Middle frontal gyrus (tissue), 1 donor: Measurements from ENCODE around the gene RUNX1.

Experiments
- DNase-seq: peaks from one replicate; pipeline ENCODE4 v3.0.0-alpha.2; 2015; ENCODE audit warnings: low spot score; ENCODE audit errors: extremely low spot score

Gene RUNX1

DNA sequence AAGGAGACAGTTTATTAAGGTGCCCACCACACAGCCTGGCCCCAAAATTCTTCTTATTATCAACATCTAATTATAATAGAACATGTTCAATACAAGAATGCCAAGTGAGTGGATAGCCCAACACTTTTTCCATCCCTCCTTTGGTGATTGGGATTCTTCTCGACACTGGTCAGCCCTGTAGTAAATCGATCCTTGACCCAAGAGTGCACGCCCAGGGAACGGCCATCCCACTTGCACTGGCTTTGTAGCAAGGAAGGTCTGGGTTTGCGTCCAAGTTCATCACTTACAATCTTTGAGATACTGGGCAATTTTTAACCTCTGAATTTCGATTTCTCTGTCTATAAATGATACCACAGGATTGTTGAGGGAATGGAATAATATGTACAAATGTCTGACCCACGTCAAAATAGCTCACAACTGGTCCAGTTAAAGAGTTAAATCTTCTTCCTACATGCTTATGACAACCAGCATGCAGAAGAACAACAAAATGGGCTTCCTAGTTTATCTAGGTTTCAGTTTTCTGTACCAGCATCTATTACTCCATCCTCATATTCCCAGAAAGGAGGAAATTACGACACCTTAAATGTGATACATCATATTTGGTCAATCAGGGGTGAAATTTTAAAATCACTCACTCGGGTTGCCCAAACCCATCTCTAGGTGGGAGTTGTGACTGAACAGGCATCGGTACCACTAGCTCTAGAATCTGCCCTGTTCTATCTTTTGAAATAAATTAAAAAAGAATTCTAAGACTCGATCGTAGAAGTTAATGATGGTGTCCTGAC, 218.5 kb downstream of the RUNX1 start:
- DNase-seq: no peak

DNA sequence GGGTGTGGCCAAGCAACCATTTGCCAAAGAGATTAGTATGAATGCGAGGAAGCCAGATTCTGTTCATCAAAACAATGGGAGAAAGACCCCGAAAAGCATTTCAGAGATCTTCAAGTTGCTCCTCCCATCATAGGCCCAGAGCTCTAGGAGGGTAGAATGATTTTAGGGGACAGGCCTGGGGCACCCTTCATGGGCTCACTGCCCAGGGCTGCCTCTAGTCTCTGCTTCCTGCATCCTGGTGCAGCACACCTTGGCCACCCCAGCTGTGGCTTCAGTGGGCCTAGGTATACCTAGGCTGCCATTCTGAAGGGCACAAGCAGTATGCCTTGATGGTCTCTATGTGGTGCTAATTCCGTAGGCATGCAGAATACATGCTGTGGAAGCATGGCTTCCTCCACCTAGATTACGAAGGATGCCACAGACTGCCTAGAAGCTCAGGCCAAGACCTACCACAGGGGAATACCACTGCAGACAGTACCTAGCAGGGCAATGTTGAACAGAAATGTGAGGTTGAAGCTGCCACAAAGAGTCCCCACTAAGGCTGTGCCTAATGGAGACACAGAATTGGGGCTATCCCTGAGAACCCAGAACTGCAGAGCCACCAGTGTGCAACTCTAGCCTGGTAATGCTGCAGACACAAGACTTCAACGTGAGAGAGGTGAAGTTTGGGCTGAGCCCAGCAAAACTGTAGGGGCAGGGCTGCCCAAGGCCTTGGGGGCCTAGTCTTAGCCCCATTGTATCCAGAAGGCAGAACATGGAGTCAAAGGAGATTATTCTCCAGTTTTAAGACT, 221.5 kb downstream of the RUNX1 start:
- no peak for DNase-seq

- DNase-seq: no peak
Observed at GRCh38 chr21:34826836-34827235, 222.3 kb downstream of the RUNX1 start.

DNA sequence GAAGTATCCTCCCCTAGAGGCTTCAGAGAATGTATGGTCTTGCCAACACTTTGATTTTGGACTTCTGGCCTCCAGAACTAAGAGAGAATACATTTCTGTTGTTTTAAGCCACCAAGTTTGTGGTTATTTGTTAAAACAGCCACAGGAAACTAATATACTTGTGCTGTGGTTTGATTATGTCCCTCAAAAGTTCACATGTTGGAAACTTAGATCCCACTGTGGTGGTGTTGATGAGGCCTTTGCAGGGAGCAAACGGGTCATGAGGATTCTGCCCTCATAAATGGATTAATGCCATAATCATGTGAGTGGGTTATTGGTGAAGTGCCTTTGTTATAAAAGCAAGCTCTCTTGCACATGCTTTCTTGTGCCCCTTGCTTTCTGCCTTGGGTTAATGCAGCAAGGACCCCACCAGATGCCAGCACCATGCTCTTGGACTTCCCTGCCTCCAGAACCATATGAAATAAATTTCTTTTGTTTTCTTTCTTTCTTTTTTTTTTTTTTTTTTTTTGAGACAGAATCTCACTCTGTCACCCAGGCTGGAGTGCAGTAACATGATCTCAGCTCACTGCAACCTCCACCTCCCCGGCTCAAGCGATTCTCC, 223.1 kb downstream of the RUNX1 start:
- no peak for DNase-seq

- no peak for DNase-seq
Observed at GRCh38 chr21:34825101-34825500, 224.0 kb downstream of the RUNX1 start.

GRCh38 chr21:34824314-34824713, 224.8 kb downstream of the RUNX1 start:
- no peak for DNase-seq

GRCh38 chr21:34822942-34823341, 226.2 kb downstream of the RUNX1 start:
- no peak for DNase-seq

DNA sequence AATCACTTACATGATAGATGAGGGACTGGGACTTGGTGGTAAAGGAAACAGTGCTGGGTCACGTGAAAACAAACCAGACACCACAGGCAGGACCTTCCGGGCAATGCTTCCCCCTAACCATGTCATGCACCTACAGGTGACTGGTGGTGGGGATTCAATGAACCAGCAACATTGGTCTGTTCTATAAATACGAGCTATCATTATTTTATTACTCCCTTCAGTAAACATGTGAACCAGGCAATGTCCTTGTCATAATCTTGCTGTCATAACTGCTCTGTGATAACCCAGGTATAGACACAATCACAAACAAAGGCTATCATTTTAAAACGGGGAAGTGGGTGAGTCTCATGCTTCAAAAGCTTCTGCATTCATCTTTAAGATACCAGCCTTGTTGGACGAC, 226.9 kb downstream of the RUNX1 start:
- DNase-seq: no peak

DNA sequence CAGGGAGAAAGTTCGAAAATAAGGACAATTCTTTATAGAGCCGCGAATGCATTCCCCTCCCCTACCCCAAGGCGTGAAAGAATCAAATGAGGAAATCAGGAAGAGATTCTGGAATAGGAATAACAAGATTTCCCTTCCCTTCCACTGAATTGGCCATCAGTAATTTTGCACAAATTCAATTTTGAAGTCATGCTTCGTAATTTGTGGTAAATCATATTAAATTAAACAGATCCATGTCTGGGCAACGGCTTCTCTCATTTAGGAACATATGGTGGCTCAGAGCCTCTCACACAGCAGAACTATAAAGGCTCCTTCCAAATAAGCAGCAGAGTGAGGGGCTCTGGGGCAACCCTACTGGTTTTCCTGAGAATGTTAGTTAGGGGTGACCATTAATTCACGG, 227.4 kb downstream of the RUNX1 start:
- DNase-seq: no peak

- no peak for DNase-seq
Observed at GRCh38 chr21:34820051-34820450, 229.1 kb downstream of the RUNX1 start.

DNA sequence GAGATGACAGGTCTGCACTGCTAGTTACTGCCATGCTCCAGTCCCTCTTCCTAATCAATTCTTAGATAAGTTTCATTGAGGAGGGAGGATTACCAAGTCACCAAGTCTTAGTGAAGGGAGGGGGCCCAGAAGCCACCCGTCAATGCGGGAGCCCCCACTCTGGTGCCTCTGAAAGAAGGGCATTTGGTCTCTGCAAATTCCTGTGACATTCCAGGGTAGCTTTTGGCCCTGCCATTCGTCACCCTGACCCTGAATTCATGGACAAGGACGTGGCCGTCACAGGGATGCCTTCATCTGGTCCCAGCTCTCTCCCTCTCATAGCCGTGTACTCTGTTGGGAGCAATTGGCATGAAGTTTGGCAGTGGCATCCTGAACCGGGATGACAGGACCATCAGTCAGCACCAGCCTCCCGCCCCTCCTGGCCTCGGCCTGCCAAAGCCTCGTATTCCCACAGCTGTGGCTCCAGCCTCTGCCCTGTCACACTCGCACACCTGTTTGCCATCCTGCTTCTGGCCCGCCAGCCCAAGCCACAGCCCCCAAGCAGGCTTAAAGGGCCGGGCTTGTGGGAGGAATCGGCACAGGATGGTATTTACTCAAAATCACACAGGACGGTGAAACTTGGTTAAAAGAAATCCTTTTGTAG, 229.6 kb downstream of the RUNX1 start:
- DNase-seq: no peak

DNA sequence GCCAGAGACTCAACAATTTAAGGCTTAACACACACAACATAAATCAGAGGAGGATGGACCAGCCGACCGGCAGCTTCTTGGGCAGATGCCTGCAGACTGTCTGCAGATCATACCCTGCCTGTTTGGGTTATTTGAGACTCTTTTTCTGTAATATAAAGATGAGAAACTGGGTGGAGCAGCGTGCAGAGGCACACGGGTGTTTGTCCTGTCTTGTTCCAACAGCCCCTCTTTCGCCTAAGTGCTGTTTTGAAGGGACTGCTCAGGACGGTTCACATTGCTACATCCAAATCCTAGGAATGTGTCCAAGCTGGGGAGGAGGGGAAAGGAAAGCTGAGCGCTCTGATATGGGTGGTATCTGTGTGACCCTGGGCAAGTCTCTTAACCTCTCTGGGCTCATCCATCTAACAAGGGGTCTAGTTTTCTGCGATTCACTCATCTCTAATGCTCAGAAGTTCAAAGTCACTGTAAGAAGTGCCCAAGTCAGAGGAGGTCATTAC, 230.4 kb downstream of the RUNX1 start:
- no peak for DNase-seq

DNA sequence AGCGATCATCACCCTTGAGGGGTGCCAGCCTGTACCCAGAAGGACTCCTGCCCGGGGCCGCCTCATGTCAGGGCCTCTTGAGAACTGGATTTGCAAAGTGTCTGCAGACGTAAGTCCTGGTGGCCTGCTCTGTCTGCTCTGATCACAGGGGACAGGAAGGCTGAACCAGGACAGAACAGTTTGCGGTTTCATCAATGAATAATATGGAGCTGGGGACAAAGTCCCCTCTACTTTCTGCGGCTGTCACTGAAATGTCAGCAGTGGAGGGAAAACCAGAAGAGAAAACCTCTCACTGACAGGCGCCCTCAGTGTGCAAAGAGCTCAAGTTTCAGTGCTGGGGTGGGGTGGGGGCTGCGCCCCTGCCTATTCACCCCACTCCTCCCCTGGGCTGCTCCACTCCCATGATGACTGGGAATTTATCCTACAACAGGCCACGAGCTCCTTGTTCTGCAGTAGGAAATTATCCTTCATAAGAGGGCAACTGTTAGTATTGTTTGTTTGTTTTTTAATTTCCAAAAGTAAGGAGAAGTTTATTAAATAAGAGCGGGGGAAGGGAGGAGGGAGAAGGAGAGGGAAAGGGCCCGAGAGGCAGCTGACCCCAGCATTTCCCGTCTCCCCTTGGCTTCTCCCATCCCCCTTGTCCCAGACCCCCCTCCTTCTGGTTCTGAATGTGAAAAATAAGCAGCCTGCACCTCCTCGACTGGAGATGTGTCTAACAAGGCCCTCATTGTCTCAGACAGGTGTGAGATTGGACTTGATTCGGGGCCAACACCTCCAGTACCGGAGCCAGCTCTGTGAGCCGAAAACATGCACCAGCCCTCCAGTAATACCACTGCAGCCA, 231.1 kb downstream of the RUNX1 start:
- DNase-seq: no peak

DNA sequence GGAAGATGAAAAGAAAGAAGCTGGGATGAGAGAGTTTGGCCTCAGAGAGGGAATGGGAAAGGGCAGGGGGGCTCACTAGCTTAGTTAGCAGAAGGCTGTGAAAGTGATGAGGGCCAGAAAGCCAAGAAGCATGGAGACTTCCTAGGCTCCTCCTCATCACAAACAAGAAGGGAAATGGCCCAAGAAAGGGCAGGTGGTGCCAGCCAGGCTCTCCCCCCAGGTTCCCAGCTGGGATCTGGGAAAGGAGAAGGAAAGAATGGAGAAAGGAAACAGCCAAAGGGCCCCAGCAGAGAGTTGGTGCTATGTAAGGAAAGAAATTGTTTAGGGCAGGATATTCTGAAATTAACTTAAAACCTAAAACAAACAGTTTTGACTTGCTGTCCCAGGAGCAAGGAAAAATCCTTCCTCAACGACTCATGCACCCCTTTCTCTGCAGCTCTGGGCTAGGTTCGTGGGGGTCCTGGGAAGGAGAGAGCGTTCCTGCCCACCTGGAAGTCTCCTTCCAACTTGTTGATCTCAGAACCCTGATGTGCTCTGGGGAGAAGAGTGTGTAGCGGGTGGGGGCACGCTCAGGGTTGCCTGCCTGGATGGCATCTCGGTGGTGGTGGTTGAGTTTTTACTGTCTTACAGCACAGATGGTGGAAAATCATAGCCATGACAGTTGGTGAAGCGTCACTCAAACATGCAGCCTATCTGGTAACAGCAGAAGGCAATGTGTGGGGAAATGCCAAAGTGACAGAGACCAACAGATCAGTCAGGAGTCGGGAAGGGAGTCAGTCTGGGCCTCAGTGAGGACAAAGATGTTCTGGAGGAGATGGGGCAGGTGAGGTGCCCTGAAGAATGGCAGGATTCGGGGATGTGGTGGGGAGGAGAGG, 233.0 kb downstream of the RUNX1 start:
- no peak for DNase-seq

DNA sequence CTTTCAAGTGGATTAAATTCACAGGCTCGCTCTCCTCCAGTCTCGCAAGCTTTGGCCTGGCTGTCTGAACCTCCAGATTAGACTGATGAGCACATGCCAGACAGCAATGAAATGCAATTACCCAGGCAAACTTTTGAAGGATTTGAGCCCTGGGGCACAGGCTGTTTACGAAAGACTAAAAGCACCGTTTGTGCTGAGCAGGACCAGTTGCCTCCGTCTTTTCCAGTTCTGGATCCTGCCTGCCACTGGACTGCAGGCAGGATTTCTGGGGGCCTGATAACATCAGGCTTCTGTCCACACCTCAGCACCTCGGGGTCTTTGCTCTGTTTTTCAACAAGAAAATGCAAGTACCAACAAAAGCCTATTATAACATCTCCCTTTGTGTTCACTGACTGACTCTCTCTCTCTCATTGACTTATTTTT, 234.6 kb downstream of the RUNX1 start:
- DNase-seq: no peak

DNA sequence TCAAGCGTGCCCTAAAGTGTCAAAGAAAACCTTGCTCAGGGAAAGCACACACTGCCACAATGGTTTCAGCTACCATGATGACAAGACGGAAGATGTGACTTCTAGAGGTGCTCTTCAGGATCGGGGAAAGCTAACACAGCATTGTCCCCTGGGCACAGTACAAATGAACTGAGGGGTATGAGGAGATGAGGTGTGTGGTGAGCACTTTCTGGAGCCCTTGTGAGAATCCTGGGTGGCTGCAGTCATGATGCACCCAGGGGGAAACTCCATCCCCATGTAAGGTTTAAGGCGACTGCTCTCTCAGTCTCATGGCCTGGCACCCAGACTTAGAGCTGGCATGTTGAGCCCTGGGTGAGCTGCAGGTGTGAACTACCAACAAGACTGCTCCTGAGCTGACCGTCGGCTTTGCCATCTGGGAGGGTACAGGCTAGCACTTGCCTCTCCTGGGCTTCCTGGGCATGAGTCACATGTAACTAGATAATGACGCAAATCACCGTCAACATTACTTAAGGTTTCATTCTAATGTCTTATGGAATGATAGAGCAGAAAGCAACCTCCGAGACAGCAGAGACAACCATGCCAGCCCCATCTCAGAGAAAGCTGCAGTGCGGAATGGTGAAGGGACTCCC, 235.7 kb downstream of the RUNX1 start:
- DNase-seq: no peak

- no peak for DNase-seq
Observed at GRCh38 chr21:34812504-34813265, 236.4 kb downstream of the RUNX1 start.

GRCh38 chr21:34811368-34811767, 237.7 kb downstream of the RUNX1 start:
- no peak for DNase-seq

- DNase-seq: no peak
Observed at GRCh38 chr21:34810786-34811185, 238.3 kb downstream of the RUNX1 start.
